BJ (cell line): ENCODE data around the gene MCC. TPM values are rescaled to one million over a fixed set of nuclear protein-coding genes. Genes with fewer than 3 reads are reported as not detected.

ENCODE experiments used
- CTCF ChIA-PET: fragments of 350-600 bp; formaldehyde crosslinking; extraction: SDS; loops from one replicate; lab custom pipeline; 2021; ENCODE audit warnings: antibody characterized with exemption, inconsistent platforms; lab: Yijun Ruan, JAX
- POLR2A ChIA-PET: fragments of 300-600 bp; sonication (Branson Sonifier 250); formaldehyde crosslinking; extraction: SDS; loops from one replicate; lab custom pipeline; 2021; ENCODE audit warnings: antibody characterized with exemption; lab: Charles Lee
- DNase-seq: peaks from one replicate; pipeline ENCODE4 v3.0.0-alpha.2; 2011; ENCODE audit warnings: low read depth
- H3K27me3 ChIP-seq: 2 replicates; pipeline ENCODE4 v1.6.0; 2011; ENCODE audit warnings: low read length; ENCODE audit not compliant: control insufficient read depth, insufficient read depth
- H3K36me3 ChIP-seq: 2 replicates; pipeline ENCODE4 v1.5.1; 2011; ENCODE audit warnings: low read length; ENCODE audit not compliant: control insufficient read depth, insufficient read depth
- H3K4me3 ChIP-seq: 2 replicates; pipeline ENCODE4 v1.5.1; 2011; ENCODE audit warnings: low read depth, mild to moderate bottlenecking, control low read depth, low read length
- polyA plus RNA-seq: library from polyadenylated mRNA; depleted of rRNA; stranded (reverse); fragments of >200 nt; gene quantifications from 2 replicates; pipeline ENCODE4 v1.2.3, GENCODE V29; 2011
- TF ChIP-seq, protein P1 (sequence below): IDR thresholded peaks from 2 replicates; pipeline ENCODE4 v1.5.1; 2011; ENCODE audit warnings: low read depth, mild to moderate bottlenecking, control low read depth, inconsistent platforms, low read length, moderate library complexity; ENCODE audit not compliant: insufficient read depth

MCC gene
- polyA plus RNA-seq, 1 experiment, result 2.3 TPM

GRCh38 chr5:113003763-113004162 lies 484.5 kb downstream of the MCC start:
- TF ChIP-seq, protein P1, sequence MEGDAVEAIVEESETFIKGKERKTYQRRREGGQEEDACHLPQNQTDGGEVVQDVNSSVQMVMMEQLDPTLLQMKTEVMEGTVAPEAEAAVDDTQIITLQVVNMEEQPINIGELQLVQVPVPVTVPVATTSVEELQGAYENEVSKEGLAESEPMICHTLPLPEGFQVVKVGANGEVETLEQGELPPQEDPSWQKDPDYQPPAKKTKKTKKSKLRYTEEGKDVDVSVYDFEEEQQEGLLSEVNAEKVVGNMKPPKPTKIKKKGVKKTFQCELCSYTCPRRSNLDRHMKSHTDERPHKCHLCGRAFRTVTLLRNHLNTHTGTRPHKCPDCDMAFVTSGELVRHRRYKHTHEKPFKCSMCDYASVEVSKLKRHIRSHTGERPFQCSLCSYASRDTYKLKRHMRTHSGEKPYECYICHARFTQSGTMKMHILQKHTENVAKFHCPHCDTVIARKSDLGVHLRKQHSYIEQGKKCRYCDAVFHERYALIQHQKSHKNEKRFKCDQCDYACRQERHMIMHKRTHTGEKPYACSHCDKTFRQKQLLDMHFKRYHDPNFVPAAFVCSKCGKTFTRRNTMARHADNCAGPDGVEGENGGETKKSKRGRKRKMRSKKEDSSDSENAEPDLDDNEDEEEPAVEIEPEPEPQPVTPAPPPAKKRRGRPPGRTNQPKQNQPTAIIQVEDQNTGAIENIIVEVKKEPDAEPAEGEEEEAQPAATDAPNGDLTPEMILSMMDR, result no peak
- ChIA-PET POLR2A (no interaction called here), CTCF (interaction anchor here (1.5 kb wide), 1 partner anchor 9 kb away, joined by 4 read pairs; no protein-coding TSS in a partner anchor)
- Histone ChIP-seq H3K27me3 (no peaks in the 10 kb centered on the region), H3K36me3 (peaks cover 1% of the 10 kb centered on the region), H3K4me3 (no peak overlapping the region)
- no peak for DNase-seq

- POLR2A ChIA-PET, result no interaction called here
- CTCF ChIA-PET, result interaction anchor here (0.6 to 1.5 kb wide), 3 partner anchors 11 to 536 kb away, joined by 3 to 4 read pairs (median 3); no protein-coding TSS in a partner anchor
Observed at GRCh38 chr5:113002423-113002822, 485.8 kb downstream of the MCC start.

GRCh38 chr5:113000466-113000865 lies 487.8 kb downstream of the MCC start:
- TF ChIP-seq, protein P1, result no peak
- CTCF ChIA-PET, result no interaction called here

More at GRCh38 chr5:113002423-113002822, 485.8 kb downstream of the MCC start:
- Histone ChIP-seq H3K36me3 (peaks cover 1% of the 10 kb centered on the region), H3K4me3 (no peak overlapping the region), H3K27me3 (no peaks in the 10 kb centered on the region)
- TF ChIP-seq, protein P1, result no peak
- no peak for DNase-seq

GRCh38 chr5:112998296-112998695 lies 490.0 kb downstream of the MCC start:
- TF ChIP-seq, protein P1, result no peak
- ChIA-PET CTCF (interaction anchor here (3.7 kb wide), 1 partner anchor 332 kb away, joined by 34 read pairs; no protein-coding TSS in a partner anchor), POLR2A (no interaction called here)
- H3K36me3 ChIP-seq, result peaks cover 3% of the 10 kb centered on the region
- no peak for DNase-seq
- H3K4me3 ChIP-seq, result no peak overlapping the region
- H3K27me3 ChIP-seq, result no peaks in the 10 kb centered on the region

More at GRCh38 chr5:113000466-113000865, 487.8 kb downstream of the MCC start:
- no peak for DNase-seq
- no peak overlapping the region for H3K4me3 ChIP-seq
- peaks cover 1% of the 10 kb centered on the region for H3K36me3 ChIP-seq
- H3K27me3 ChIP-seq, result no peaks in the 10 kb centered on the region
- POLR2A ChIA-PET, result no interaction called here

DNA sequence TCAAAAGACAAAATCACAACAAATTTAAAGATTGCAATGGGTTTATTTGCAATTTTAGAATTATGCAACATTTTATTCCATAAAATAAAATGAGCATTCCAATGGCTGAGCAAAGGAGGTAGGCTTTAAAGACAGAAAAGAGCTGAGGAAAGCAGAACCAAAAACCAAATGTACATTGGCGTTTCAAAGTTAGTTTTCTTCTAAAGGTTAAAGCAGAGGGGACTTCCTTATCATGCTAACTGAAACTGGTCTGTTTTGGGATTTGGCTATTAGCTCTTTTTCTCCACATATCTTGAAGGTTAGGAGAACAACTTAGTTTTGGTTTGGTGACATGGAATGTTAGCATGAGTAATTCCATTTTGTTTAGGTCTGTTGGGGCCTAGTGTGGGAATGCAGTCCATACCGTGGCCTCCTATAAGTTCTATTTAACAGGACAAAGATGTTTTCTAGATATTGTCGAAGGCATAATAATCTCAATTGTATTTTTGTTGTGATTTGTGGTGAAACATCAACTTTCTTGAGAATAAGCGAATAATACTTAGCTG lies 491.4 kb downstream of the MCC start:
- TF ChIP-seq, protein P1, result no peak
- no peaks in the 10 kb centered on the region for H3K27me3 ChIP-seq
- POLR2A ChIA-PET, result no interaction called here
- no peak for DNase-seq
- H3K36me3 ChIP-seq, result peaks cover 2% of the 10 kb centered on the region; the same call in 1 of the 2 replicates
- H3K4me3 ChIP-seq, result no peak overlapping the region
- CTCF ChIA-PET, result interaction anchor here (0.6 to 3.8 kb wide), 37 partner anchors 11 to 608 kb away, joined by 3 to 34 read pairs (median 4); no protein-coding TSS in a partner anchor
